ENCODE data around the gene DENND4A. TPM values are rescaled to one million over a fixed set of nuclear protein-coding genes. Genes with fewer than 3 reads are reported as not detected.
"Not testable (repeated sequence)": the region's sequence is repeated elsewhere in the genome, so short reads cannot be mapped to it uniquely, and the experiment has no call there.

Gene DENND4A
- total RNA-seq, 1 experiment from 2014 or later = 6.2 TPM

DNA sequence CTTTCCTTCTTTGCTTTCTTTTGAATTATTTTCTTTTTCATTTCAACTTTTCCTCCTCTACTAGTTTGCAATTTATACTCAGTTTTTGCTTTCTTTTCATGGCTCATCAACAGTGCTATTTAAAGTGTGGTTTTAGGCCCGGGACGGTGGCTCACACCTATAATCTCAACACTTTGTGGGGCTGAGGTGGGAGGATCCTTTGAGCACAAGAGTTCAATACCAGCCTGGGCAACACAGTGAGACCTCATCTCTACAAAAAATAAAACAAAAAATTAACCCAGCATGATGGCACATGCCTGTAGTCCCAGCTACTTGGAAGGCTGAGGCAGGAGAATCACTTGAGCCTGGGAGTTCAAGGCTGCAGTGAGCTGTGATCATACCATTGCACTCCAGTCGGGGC lies 20.4 kb upstream of the DENND4A start:
- Histone ChIP-seq H3K9me2 (replicated peaks; ENCODE audit: low read length) (no peaks in the 10 kb centered on the region), H3K4me1 (ENCODE audit: insufficient read depth, low read length) (no peaks in the 10 kb centered on the region), H2AFZ (ENCODE audit: low read length) (no peak overlapping the region), H3K36me3 (ENCODE audit: low read depth, low read length) (no peaks in the 10 kb centered on the region), H3K4me2 (ENCODE audit: low read length) (no peak overlapping the region), H4K20me1 (ENCODE audit: low read length) (no peaks in the 10 kb centered on the region), H3K27me3 (ENCODE audit: low read length) (no peaks in the 10 kb centered on the region), H3K9me3 (ENCODE audit: low read length) (no peaks in the 10 kb centered on the region), H3K27ac (ENCODE audit: low read length) (no peak overlapping the region), H3K9ac (ENCODE audit: low read length) (no peak overlapping the region), H3K4me3 (ENCODE audit: low read length) (no peak overlapping the region), H3F3A (ENCODE audit: low read length, unreplicated experiment) (no peaks in the 10 kb centered on the region), H3K79me2 (ENCODE audit: low read length) (no peaks in the 10 kb centered on the region)
- intact Hi-C loops (cut with micrococcal nuclease) = no loop called here
- CTCF ChIA-PET = no interaction called here
- DNase-seq (no peak), ATAC-seq (no peak)
- no TSS peak for BruUV-seq (replicated peaks)
- TF ChIP-seq EZH2 (IDR thresholded peaks at IDR 0.05; ENCODE audit: low read length, unreplicated experiment) (no peak), EZH2phosphoT487 (IDR thresholded peaks at IDR 0.05; ENCODE audit: borderline replicate concordance, low read length) (no peak), CTCF (conservative IDR thresholded peaks at IDR 0.05; ENCODE audit: low read depth, low read length) (no peak)
- POLR2A ChIA-PET (ENCODE audit: unreplicated experiment) = interaction anchor here (0.5 kb wide), 1 partner anchor 240 kb away, joined by 11 read pairs; no protein-coding TSS in a partner anchor

DNA sequence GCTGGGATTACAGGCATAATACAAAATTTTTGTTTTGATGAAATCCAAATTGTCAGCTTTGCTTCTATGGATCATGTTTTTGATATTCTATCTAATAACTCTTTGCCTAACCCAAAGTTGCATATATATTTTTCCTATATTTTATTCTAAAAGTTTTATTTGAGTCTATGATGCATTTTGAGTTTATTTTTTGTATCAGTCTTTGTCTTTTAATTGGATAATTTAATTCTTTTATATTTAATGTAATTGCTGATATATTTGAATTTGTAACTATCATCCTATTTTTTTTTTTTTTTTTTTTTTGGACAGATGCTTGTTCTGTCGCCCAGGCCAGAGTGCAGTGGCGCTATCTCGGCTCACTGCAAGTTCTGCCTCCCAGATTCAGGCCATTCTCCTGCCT lies 19.7 kb upstream of the DENND4A start:
- H3K36me3 ChIP-seq (ENCODE audit: low read depth, low read length) = no peaks in the 10 kb centered on the region
- ChIA-PET POLR2A (ENCODE audit: unreplicated experiment) (no interaction called here), CTCF (no interaction called here)
- H4K20me1 ChIP-seq (ENCODE audit: low read length) = no peaks in the 10 kb centered on the region
- H3K9ac ChIP-seq (ENCODE audit: low read length) = no peak overlapping the region
- no peaks in the 10 kb centered on the region for H3K9me2 ChIP-seq (replicated peaks; ENCODE audit: low read length)
- no peak overlapping the region for H3K4me2 ChIP-seq (ENCODE audit: low read length)
- no peak for TF ChIP-seq EZH2 (IDR thresholded peaks at IDR 0.05; ENCODE audit: low read length, unreplicated experiment)
- no peak for TF ChIP-seq EZH2phosphoT487 (IDR thresholded peaks at IDR 0.05; ENCODE audit: borderline replicate concordance, low read length)
- TF ChIP-seq CTCF (conservative IDR thresholded peaks at IDR 0.05; ENCODE audit: low read depth, low read length) = no peak
- H2AFZ ChIP-seq (ENCODE audit: low read length) = no peak overlapping the region
- intact Hi-C loops (cut with micrococcal nuclease) = no loop called here
- no peak overlapping the region for H3K4me3 ChIP-seq (ENCODE audit: low read length)
- no peak overlapping the region for H3K27ac ChIP-seq (ENCODE audit: low read length)
- H3K27me3 ChIP-seq (ENCODE audit: low read length) = no peaks in the 10 kb centered on the region
- no TSS peak for BruUV-seq (replicated peaks)
- ATAC-seq (no peak), DNase-seq (no peak)
- H3K79me2 ChIP-seq (ENCODE audit: low read length) = no peaks in the 10 kb centered on the region
- H3F3A ChIP-seq (ENCODE audit: low read length, unreplicated experiment) = no peaks in the 10 kb centered on the region
- no peaks in the 10 kb centered on the region for H3K4me1 ChIP-seq (ENCODE audit: insufficient read depth, low read length)
- no peaks in the 10 kb centered on the region for H3K9me3 ChIP-seq (ENCODE audit: low read length)

GRCh38 chr15:65811011-65811733 lies 19.1 kb upstream of the DENND4A start:
- H3F3A ChIP-seq (ENCODE audit: low read length, unreplicated experiment); H3K4me1 ChIP-seq (ENCODE audit: insufficient read depth, low read length); H3K27ac ChIP-seq (ENCODE audit: low read length); H3K9me3 ChIP-seq (ENCODE audit: low read length); H2AFZ ChIP-seq (ENCODE audit: low read length); H3K36me3 ChIP-seq (ENCODE audit: low read depth, low read length); H4K20me1 ChIP-seq (ENCODE audit: low read length); CTCF ChIA-PET; intact Hi-C loops (cut with micrococcal nuclease); H3K9me2 ChIP-seq (replicated peaks; ENCODE audit: low read length); H3K79me2 ChIP-seq (ENCODE audit: low read length); H3K4me3 ChIP-seq (ENCODE audit: low read length); BruUV-seq (replicated peaks); DNase-seq; H3K27me3 ChIP-seq (ENCODE audit: low read length); H3K4me2 ChIP-seq (ENCODE audit: low read length); POLR2A ChIA-PET (ENCODE audit: unreplicated experiment); H3K9ac ChIP-seq (ENCODE audit: low read length); ATAC-seq: not testable (repeated sequence)
